GM12892 (cell line): Measurements from ENCODE around the gene SLC44A1.

ENCODE experiments used
- POLR2A ChIP-seq: IDR thresholded peaks from 2 replicates; pipeline ENCODE4 v1.6.1; 2011; ENCODE audit warnings: low read depth, low read length, control low read depth
- POLR2AphosphoS5 ChIP-seq: IDR thresholded peaks from 2 replicates; pipeline ENCODE4 v1.6.1; 2011; ENCODE audit warnings: low read depth, low read length, control low read depth
- TAF1 ChIP-seq: IDR thresholded peaks from 2 replicates; pipeline ENCODE4 v1.6.1; 2011; ENCODE audit warnings: low read depth, mild to moderate bottlenecking, control low read depth, low read length, borderline replicate concordance

- no peak for TF ChIP-seq POLR2A
- TF ChIP-seq POLR2AphosphoS5, result no peak
- no peak for TF ChIP-seq TAF1
Measured at GRCh38 chr9:105399117-105399516, 154.7 kb downstream of the SLC44A1 start.
